Measurements from ENCODE around the gene PLEKHA8. TPM values are rescaled to one million over a fixed set of nuclear protein-coding genes. Genes with fewer than 3 reads are reported as not detected.

The PLEKHA8 gene
- total RNA-seq, 1 donor from 2014 or later = 62.1 TPM

DNA sequence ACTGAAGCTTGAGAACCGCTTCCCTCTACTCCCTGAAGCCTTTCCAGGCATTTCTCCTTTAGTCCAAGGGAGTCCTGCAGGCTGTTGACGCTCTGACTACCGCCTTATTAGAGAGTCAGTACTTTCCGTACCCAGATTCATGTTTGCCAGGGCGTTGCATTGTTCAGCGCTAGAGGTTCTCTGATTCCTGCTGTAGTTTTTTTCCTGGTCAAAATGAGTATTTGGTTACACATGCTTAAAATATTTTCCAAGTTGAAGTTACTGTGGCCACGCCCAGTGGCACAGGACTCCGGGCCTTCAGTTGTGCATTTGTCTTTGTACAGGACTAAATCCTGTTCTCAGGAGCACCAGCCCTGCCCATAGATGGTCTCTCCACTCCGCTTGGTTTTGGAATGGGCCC is 114.5 kb downstream of the PLEKHA8 start:
- peaks cover 10% of the 10 kb centered on the region for H3K4me1 Mint-ChIP-seq (ENCODE audit: low read depth)
- TF ChIP-seq, protein P1, sequence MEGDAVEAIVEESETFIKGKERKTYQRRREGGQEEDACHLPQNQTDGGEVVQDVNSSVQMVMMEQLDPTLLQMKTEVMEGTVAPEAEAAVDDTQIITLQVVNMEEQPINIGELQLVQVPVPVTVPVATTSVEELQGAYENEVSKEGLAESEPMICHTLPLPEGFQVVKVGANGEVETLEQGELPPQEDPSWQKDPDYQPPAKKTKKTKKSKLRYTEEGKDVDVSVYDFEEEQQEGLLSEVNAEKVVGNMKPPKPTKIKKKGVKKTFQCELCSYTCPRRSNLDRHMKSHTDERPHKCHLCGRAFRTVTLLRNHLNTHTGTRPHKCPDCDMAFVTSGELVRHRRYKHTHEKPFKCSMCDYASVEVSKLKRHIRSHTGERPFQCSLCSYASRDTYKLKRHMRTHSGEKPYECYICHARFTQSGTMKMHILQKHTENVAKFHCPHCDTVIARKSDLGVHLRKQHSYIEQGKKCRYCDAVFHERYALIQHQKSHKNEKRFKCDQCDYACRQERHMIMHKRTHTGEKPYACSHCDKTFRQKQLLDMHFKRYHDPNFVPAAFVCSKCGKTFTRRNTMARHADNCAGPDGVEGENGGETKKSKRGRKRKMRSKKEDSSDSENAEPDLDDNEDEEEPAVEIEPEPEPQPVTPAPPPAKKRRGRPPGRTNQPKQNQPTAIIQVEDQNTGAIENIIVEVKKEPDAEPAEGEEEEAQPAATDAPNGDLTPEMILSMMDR (IDR thresholded peaks at IDR 0.05; ENCODE audit: unreplicated experiment) = no peak
- H3K27me3 Mint-ChIP-seq = no peaks in the 10 kb centered on the region
- H3K9me3 Mint-ChIP-seq (ENCODE audit: low read depth) = no peaks in the 10 kb centered on the region
- H3K4me3 Mint-ChIP-seq (ENCODE audit: low read depth) = no peak overlapping the region
- no peak overlapping the region for H3K27ac Mint-ChIP-seq
- DNase-seq (ENCODE audit: low spot score, unreplicated experiment) = no peak
- H3K36me3 Mint-ChIP-seq (ENCODE audit: insufficient read depth) = no peaks in the 10 kb centered on the region

DNA sequence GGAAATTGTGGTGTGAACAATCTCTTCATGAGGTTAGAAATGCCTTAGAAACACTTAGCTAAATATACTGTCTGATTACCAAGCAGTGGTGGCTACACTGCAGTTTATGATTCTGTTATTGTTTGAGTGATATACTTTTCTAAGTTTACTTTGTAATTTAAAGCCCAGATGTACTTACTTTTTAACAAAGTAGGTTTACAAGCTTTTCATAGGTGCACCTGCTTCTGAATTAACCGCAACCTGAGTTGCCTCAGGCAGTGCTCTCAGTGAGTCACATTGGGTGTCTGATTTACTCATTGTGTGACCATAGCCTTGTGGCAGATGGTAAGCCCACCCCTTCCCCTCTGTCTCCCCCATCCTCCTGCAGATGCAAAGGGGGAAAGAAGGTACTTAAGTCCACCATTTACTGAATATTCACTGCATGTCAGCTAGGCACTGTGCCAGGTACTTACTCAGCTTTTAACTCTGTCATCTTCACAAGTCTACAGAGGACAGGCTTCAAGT is 115.6 kb downstream of the PLEKHA8 start:
- Mint-ChIP-seq H3K4me3 (ENCODE audit: low read depth) (no peak overlapping the region), H3K4me1 (ENCODE audit: low read depth) (peaks cover 10% of the 10 kb centered on the region), H3K27me3 (no peaks in the 10 kb centered on the region), H3K36me3 (ENCODE audit: insufficient read depth) (no peaks in the 10 kb centered on the region), H3K27ac (no peak overlapping the region), H3K9me3 (ENCODE audit: low read depth) (no peaks in the 10 kb centered on the region)
- TF ChIP-seq, protein P1 (IDR thresholded peaks at IDR 0.05; ENCODE audit: unreplicated experiment) = no peak
- no peak for DNase-seq (ENCODE audit: low spot score, unreplicated experiment)

DNA sequence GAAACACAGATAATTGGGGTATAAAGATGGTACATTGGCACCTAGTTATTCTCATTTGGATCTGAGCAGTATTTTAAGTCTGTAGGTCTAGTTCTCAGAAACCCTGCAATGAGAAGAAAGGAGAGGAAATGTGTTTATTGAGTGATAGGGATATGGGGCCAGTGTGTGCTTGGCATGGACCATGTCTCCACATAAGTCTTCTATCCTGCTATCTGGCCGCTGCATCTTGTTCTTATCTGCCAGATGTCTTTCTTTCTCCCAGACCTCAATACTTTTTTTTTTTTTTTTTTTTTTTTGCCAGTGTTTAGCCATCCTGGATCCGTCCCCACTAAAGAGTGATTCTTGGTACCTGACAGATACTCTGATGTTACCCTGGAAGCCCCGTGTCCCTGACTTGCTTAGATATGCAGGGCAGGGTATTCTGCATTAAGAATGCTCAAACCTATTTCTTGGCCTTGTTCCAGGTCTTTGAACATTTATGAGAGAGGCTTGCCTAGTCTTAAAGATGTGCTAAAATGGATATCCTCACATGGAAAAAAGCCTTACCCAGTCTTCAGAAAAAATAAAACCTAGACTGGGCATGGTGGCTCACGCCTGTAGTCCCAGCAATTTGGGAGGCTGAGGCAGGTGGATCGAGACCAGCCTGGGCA is 116.6 kb downstream of the PLEKHA8 start:
- peaks cover 16% of the 10 kb centered on the region for H3K4me1 Mint-ChIP-seq (ENCODE audit: low read depth)
- no peak overlapping the region for H3K27ac Mint-ChIP-seq
- DNase-seq (ENCODE audit: low spot score, unreplicated experiment) = no peak
- H3K4me3 Mint-ChIP-seq (ENCODE audit: low read depth) = no peak overlapping the region
- TF ChIP-seq, protein P1 (IDR thresholded peaks at IDR 0.05; ENCODE audit: unreplicated experiment) = no peak
- H3K27me3 Mint-ChIP-seq = no peaks in the 10 kb centered on the region
- H3K36me3 Mint-ChIP-seq (ENCODE audit: insufficient read depth) = peaks cover 4% of the 10 kb centered on the region
- no peaks in the 10 kb centered on the region for H3K9me3 Mint-ChIP-seq (ENCODE audit: low read depth)

DNA sequence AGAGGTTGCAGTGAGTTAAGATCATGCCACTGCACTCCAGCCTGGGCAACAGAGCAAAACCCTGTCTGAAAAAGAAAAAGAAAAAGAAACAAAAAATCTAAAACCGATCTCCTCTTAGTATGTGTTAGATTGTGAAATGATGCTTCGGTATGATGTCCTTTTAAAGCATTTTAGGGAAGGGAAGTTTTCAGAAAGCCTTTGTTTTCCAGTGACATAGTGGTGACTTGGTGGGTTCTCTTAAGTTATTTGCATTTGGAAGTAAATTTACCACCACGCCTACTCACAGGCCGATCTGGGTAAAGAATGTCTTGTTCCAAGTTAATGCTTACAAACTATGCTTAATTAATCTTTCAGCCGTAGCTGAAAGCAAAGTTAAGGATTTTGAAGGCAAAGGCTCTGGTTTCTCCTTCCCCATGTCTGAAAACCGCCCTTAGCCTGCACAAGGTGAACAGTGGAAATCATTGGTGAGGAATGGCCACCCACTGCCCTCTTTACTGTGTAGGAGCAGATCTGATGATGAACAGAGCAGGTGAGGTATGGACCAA is 117.3 kb downstream of the PLEKHA8 start:
- Mint-ChIP-seq H3K4me1 (ENCODE audit: low read depth) (peaks cover 18% of the 10 kb centered on the region), H3K27me3 (no peaks in the 10 kb centered on the region), H3K4me3 (ENCODE audit: low read depth) (no peak overlapping the region), H3K27ac (no peak overlapping the region), H3K36me3 (ENCODE audit: insufficient read depth) (peaks cover 6% of the 10 kb centered on the region), H3K9me3 (ENCODE audit: low read depth) (no peaks in the 10 kb centered on the region)
- DNase-seq (ENCODE audit: low spot score, unreplicated experiment) = no peak
- TF ChIP-seq, protein P1 (IDR thresholded peaks at IDR 0.05; ENCODE audit: unreplicated experiment) = no peak

DNA sequence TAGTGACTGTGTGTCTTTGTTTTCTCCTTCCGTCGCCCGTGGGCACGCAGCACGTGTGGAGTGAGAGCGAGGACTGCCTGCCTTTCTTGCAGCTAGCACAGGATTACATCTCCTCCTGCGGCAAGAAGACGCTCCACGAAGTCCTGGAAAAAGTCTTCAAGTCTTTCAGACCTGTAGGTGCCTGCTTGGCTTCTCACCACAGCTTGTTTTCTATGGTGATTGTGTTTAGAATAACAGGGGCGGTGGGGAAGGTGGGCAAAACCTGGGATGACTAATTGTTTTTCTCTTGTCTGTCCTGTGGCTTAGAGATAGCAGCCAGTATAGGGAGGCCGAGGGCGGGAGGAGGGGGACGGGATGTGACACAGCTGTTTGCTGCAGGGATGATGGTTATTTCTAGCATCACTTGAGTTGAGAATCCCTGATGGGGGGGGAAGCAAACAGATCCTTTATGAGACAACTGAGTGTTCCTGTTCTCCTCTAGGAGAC is 118.0 kb downstream of the PLEKHA8 start:
- no peak for DNase-seq (ENCODE audit: low spot score, unreplicated experiment)
- Mint-ChIP-seq H3K4me3 (ENCODE audit: low read depth) (no peak overlapping the region), H3K27me3 (no peaks in the 10 kb centered on the region), H3K36me3 (ENCODE audit: insufficient read depth) (peaks cover 8% of the 10 kb centered on the region), H3K27ac (no peak overlapping the region), H3K4me1 (ENCODE audit: low read depth) (peaks cover 18% of the 10 kb centered on the region), H3K9me3 (ENCODE audit: low read depth) (no peaks in the 10 kb centered on the region)
- TF ChIP-seq, protein P1 (IDR thresholded peaks at IDR 0.05; ENCODE audit: unreplicated experiment) = no peak
